ENCODE results near the gene FOXD1. TPM values are rescaled to one million over a fixed set of nuclear protein-coding genes. Genes with fewer than 3 reads are reported as not detected.

FOXD1 gene
- total and polyA plus RNA-seq, 2 experiments from 2014 or later = 0.33 to 1.9 TPM

GRCh38 chr5:73417303-73418034 lies 31.1 kb downstream of the FOXD1 start:
- no peak for DNase-seq (ENCODE audit: low spot score)
- H3K27ac ChIP-seq = no peak overlapping the region
- H2AFZ ChIP-seq = no peak overlapping the region
- H3K36me3 ChIP-seq (replicated peaks; ENCODE audit: insufficient read depth, low read depth) = no peaks in the 10 kb centered on the region
- no peak overlapping the region for H3K4me2 ChIP-seq
- 51% methylated on average over 10 of the region's 10 CpGs for WGBS (ENCODE audit: low lambda C conversion rate, missing lambda C conversion rate)
- no peaks in the 10 kb centered on the region for H3K79me2 ChIP-seq
- no peaks in the 10 kb centered on the region for H3K9me2 ChIP-seq (replicated peaks; ENCODE audit: insufficient read depth)
- TF ChIP-seq CTCF (IDR thresholded peaks at IDR 0.05; ENCODE audit: poor library complexity) (no peak), EZH2phosphoT487 (IDR thresholded peaks at IDR 0.05; ENCODE audit: low read depth, severe bottlenecking, unreplicated experiment) (no peak), EZH2 (IDR thresholded peaks at IDR 0.05; ENCODE audit: borderline replicate concordance) (no peak)
- H4K20me1 ChIP-seq (ENCODE audit: insufficient read depth, poor library complexity, severe bottlenecking) = no peaks in the 10 kb centered on the region
- H3K4me1 ChIP-seq (ENCODE audit: insufficient read depth) = peaks cover 27% of the 10 kb centered on the region
- no peaks in the 10 kb centered on the region for H3K9me3 ChIP-seq (ENCODE audit: low read depth)
- peaks cover 94% of the 10 kb centered on the region for H3K27me3 ChIP-seq
- no peak overlapping the region for H3K4me3 ChIP-seq

- Histone ChIP-seq H3K27me3 (peaks cover 75% of the 10 kb centered on the region), H3K4me1 (ENCODE audit: insufficient read depth) (peaks cover 27% of the 10 kb centered on the region), H3K4me3 (no peak overlapping the region), H3K9me2 (replicated peaks; ENCODE audit: insufficient read depth) (no peaks in the 10 kb centered on the region), H3K79me2 (no peaks in the 10 kb centered on the region), H3K36me3 (replicated peaks; ENCODE audit: insufficient read depth, low read depth) (no peaks in the 10 kb centered on the region), H3K27ac (no peak overlapping the region), H3K9me3 (ENCODE audit: low read depth) (no peaks in the 10 kb centered on the region), H2AFZ (no peak overlapping the region), H4K20me1 (ENCODE audit: insufficient read depth, poor library complexity, severe bottlenecking) (no peaks in the 10 kb centered on the region), H3K4me2 (no peak overlapping the region)
- WGBS (ENCODE audit: low lambda C conversion rate, missing lambda C conversion rate) = 96% methylated on average over 5 of the region's 5 CpGs
- no peak for DNase-seq (ENCODE audit: low spot score)
- no peak for TF ChIP-seq CTCF (IDR thresholded peaks at IDR 0.05; ENCODE audit: poor library complexity)
- no peak for TF ChIP-seq EZH2 (IDR thresholded peaks at IDR 0.05; ENCODE audit: borderline replicate concordance)
- TF ChIP-seq EZH2phosphoT487 (IDR thresholded peaks at IDR 0.05; ENCODE audit: low read depth, severe bottlenecking, unreplicated experiment) = no peak
Measured at GRCh38 chr5:73415617-73416016, 33.0 kb downstream of the FOXD1 start.

- Histone ChIP-seq H3K9me3 (ENCODE audit: low read depth) (no peaks in the 10 kb centered on the region), H3K4me3 (no peak overlapping the region), H4K20me1 (ENCODE audit: insufficient read depth, poor library complexity, severe bottlenecking) (no peaks in the 10 kb centered on the region), H3K36me3 (replicated peaks; ENCODE audit: insufficient read depth, low read depth) (no peaks in the 10 kb centered on the region), H3K27me3 (peaks cover 71% of the 10 kb centered on the region), H3K79me2 (no peaks in the 10 kb centered on the region), H3K9me2 (replicated peaks; ENCODE audit: insufficient read depth) (no peaks in the 10 kb centered on the region), H2AFZ (no peak overlapping the region), H3K4me2 (no peak overlapping the region), H3K27ac (no peak overlapping the region), H3K4me1 (ENCODE audit: insufficient read depth) (peaks cover 22% of the 10 kb centered on the region)
- WGBS (ENCODE audit: low lambda C conversion rate, missing lambda C conversion rate) = 94% methylated on average over 2 of the region's 2 CpGs
- no peak for DNase-seq (ENCODE audit: low spot score)
- TF ChIP-seq EZH2 (IDR thresholded peaks at IDR 0.05; ENCODE audit: borderline replicate concordance) = no peak
- TF ChIP-seq EZH2phosphoT487 (IDR thresholded peaks at IDR 0.05; ENCODE audit: low read depth, severe bottlenecking, unreplicated experiment) = no peak
- no peak for TF ChIP-seq CTCF (IDR thresholded peaks at IDR 0.05; ENCODE audit: poor library complexity)
Measured at GRCh38 chr5:73415171-73415570, 33.4 kb downstream of the FOXD1 start.

Measured in hepatocyte (in vitro differentiated cells).